Keratinocyte (primary cell): ENCODE measurements around the gene SHQ1. TPM values are rescaled to one million over a fixed set of nuclear protein-coding genes. Genes with fewer than 3 reads are reported as not detected.

Experiments
- DNase-seq: peaks from one replicate; pipeline ENCODE4 v3.0.0-alpha.2; 2011; ENCODE audit warnings: low read depth, missing footprints, low spot score
- FAIRE-seq: peaks from 2 replicates; lab custom pipeline; 2011; peaks lifted over from hg19 to GRCh38; lab: Jason Lieb, UNC
- H2AFZ ChIP-seq: 2 replicates; pipeline ENCODE4 v1.6.0; 2012; ENCODE audit warnings: low read length, control low read depth, inconsistent platforms; ENCODE audit not compliant: control insufficient read depth
- H3K27ac ChIP-seq: 2 replicates; pipeline ENCODE4 v1.5.1; 2011; ENCODE audit warnings: low read length; ENCODE audit not compliant: control insufficient read depth, insufficient read depth
- H3K27me3 ChIP-seq: 3 replicates; pipeline ENCODE4 v1.6.0; 2011; ENCODE audit warnings: low read length; ENCODE audit not compliant: control insufficient read depth, insufficient read depth; ENCODE audit errors: extremely low read depth
- H3K36me3 ChIP-seq, 2 experiments: 2 replicates in 1 of 2; 3 replicates in 1 of 2; pipeline ENCODE4 v1.5.1; 2011; ENCODE audit warnings: low read length in 2 of 2, mild to moderate bottlenecking in 1 of 2; ENCODE audit not compliant: control insufficient read depth in 2 of 2, insufficient read depth in 2 of 2; ENCODE audit errors: extremely low read depth in 1 of 2
- H3K4me1 ChIP-seq: 3 replicates; pipeline ENCODE4 v1.5.1; 2011; ENCODE audit warnings: low read length; ENCODE audit not compliant: control insufficient read depth, insufficient read depth; ENCODE audit errors: extremely low read depth
- H3K4me2 ChIP-seq: 3 replicates; pipeline ENCODE4 v1.6.0; 2011; ENCODE audit warnings: low read depth, low read length; ENCODE audit not compliant: control insufficient read depth, insufficient read depth; ENCODE audit errors: extremely low read depth
- H3K4me3 ChIP-seq, 3 experiments: fragments of 200-600 bp in 1 of 3; sonication (generic) in 1 of 3; 2 replicates in 2 of 3; 3 replicates in 1 of 3; pipeline ENCODE4 v1.5.1; 2011 to 2016; ENCODE audit warnings: low read length in 3 of 3, mild to moderate bottlenecking in 3 of 3, control low read depth in 2 of 3, inconsistent platforms in 1 of 3, low read depth in 1 of 3, mixed read lengths in 1 of 3, mixed run types in 1 of 3, moderate library complexity in 1 of 3; ENCODE audit not compliant: control insufficient read depth in 2 of 3, insufficient read depth in 2 of 3; ENCODE audit errors: extremely low read depth in 1 of 3
- H3K79me2 ChIP-seq: 2 replicates; pipeline ENCODE4 v1.6.0; 2012; ENCODE audit warnings: low read length; ENCODE audit not compliant: control insufficient read depth, insufficient read depth
- H3K9ac ChIP-seq: 3 replicates; pipeline ENCODE4 v1.6.0; 2011; ENCODE audit warnings: low read length; ENCODE audit not compliant: control insufficient read depth, insufficient read depth; ENCODE audit errors: extremely low read depth
- H3K9me1 ChIP-seq: 3 replicates; pipeline ENCODE4 v1.6.0; 2011; ENCODE audit warnings: low read length; ENCODE audit not compliant: control insufficient read depth, insufficient read depth; ENCODE audit errors: extremely low read depth
- H3K9me3 ChIP-seq: 2 replicates; pipeline ENCODE4 v1.5.1; 2012; ENCODE audit warnings: low read depth, low read length; ENCODE audit not compliant: control insufficient read depth
- H4K20me1 ChIP-seq: 3 replicates; pipeline ENCODE4 v1.6.0; 2011; ENCODE audit warnings: low read length; ENCODE audit not compliant: control insufficient read depth, insufficient read depth; ENCODE audit errors: extremely low read depth
- CTCF ChIP-seq, 3 experiments: IDR thresholded peaks in 1 of 3; conservative IDR thresholded peaks in 1 of 3; optimal IDR thresholded peaks in 1 of 3; 2 replicates in 2 of 3; 3 replicates in 1 of 3; pipeline versions ENCODE3 to v1.5.1; 2011; ENCODE audit warnings: low read length in 3 of 3, mild to moderate bottlenecking in 3 of 3, moderate library complexity in 2 of 3, control low read depth in 1 of 3, inconsistent platforms in 1 of 3; ENCODE audit not compliant: insufficient read depth in 2 of 3; ENCODE audit errors: extremely low read depth in 1 of 3
- EZH2 ChIP-seq: IDR thresholded peaks from one replicate; pipeline ENCODE4 v1.6.1; 2012; ENCODE audit warnings: inconsistent platforms, mild to moderate bottlenecking, low read length, moderate library complexity
- dilution Hi-C: fragments of 300-500 bp; cut with MboI; formaldehyde crosslinking; loops from one replicate; pipeline ENCODE4 v1.7.0; 2020; ENCODE audit warnings: low sequenced_read_pairs; ENCODE audit not compliant: extremely low pct_ligation_motif_present
- polyA plus RNA-seq, 5 experiments: library from polyadenylated mRNA; depleted of rRNA in 3 of 5; stranded (reverse) in 3 of 5; stranded (forward) in 1 of 5; unstranded in 1 of 5; fragments of >200 nt; gene quantifications; 1 replicate in 1 of 5; 2 replicates in 3 of 5; 3 replicates in 1 of 5; pipeline versions ENCODE4 v1.2.1 to v1.2.3, GENCODE V29; 2011 to 2012; ENCODE audit warnings: missing spikeins in 2 of 5, low read depth in 1 of 5, low replicate concordance in 1 of 5

SHQ1 gene
- polyA plus RNA-seq, 1 donor (not counting 4 experiments of a cell fraction or from before 2014, with no cell fraction given), result 17.7 TPM

GRCh38 chr3:72702390-72702789, 145.9 kb downstream of the SHQ1 start:
- H3K4me2 ChIP-seq, result no peak overlapping the region
- DNase-seq, result no peak
- H4K20me1 ChIP-seq, result no peaks in the 10 kb centered on the region
- H3K79me2 ChIP-seq, result no peaks in the 10 kb centered on the region
- H3K9me3 ChIP-seq, result no peaks in the 10 kb centered on the region
- H3K9ac ChIP-seq, result no peak overlapping the region
- TF ChIP-seq CTCF (optimal IDR thresholded peaks at IDR 0.05 in 1 of 3, IDR thresholded peaks at IDR 0.05 in 1 of 3, conservative IDR thresholded peaks at IDR 0.05 in 1 of 3; ENCODE audit: extremely low read depth in 1 of 3, insufficient read depth in 2 of 3, low read length in 3 of 3) (no peak), EZH2 (no peak)
- no peaks in the 10 kb centered on the region for H3K36me3 ChIP-seq
- H3K27ac ChIP-seq, result no peak overlapping the region
- dilution Hi-C loops, result no loop called here
- no peaks in the 10 kb centered on the region for H3K9me1 ChIP-seq
- no peak overlapping the region for H2AFZ ChIP-seq
- H3K4me1 ChIP-seq, result no peaks in the 10 kb centered on the region
- no peak overlapping the region for H3K4me3 ChIP-seq
- FAIRE-seq, result no peak
- peaks cover 6% of the 10 kb centered on the region for H3K27me3 ChIP-seq

GRCh38 chr3:72700106-72700505, 148.1 kb downstream of the SHQ1 start:
- H3K27me3 ChIP-seq, result peaks cover 9% of the 10 kb centered on the region
- H4K20me1 ChIP-seq, result no peaks in the 10 kb centered on the region
- no peak overlapping the region for H2AFZ ChIP-seq
- H3K9me1 ChIP-seq, result no peaks in the 10 kb centered on the region
- FAIRE-seq, result no peak
- H3K9ac ChIP-seq, result no peak overlapping the region
- dilution Hi-C loops, result no loop called here
- no peak for TF ChIP-seq EZH2
- TF ChIP-seq CTCF (optimal IDR thresholded peaks at IDR 0.05 in 1 of 3, IDR thresholded peaks at IDR 0.05 in 1 of 3, conservative IDR thresholded peaks at IDR 0.05 in 1 of 3; ENCODE audit: extremely low read depth in 1 of 3, insufficient read depth in 2 of 3, low read length in 3 of 3), result no peak
- no peaks in the 10 kb centered on the region for H3K36me3 ChIP-seq
- no peaks in the 10 kb centered on the region for H3K9me3 ChIP-seq
- H3K79me2 ChIP-seq, result no peaks in the 10 kb centered on the region
- no peaks in the 10 kb centered on the region for H3K4me1 ChIP-seq
- no peak overlapping the region for H3K27ac ChIP-seq
- H3K4me3 ChIP-seq, result no peak overlapping the region
- no peak overlapping the region for H3K4me2 ChIP-seq
- no peak for DNase-seq
